ENCODE measurements around the gene PPT2.
"Not testable (repeated sequence)": the region's sequence is repeated elsewhere in the genome, so short reads cannot be mapped to it uniquely, and the experiment has no call there.

PPT2 gene

DNA sequence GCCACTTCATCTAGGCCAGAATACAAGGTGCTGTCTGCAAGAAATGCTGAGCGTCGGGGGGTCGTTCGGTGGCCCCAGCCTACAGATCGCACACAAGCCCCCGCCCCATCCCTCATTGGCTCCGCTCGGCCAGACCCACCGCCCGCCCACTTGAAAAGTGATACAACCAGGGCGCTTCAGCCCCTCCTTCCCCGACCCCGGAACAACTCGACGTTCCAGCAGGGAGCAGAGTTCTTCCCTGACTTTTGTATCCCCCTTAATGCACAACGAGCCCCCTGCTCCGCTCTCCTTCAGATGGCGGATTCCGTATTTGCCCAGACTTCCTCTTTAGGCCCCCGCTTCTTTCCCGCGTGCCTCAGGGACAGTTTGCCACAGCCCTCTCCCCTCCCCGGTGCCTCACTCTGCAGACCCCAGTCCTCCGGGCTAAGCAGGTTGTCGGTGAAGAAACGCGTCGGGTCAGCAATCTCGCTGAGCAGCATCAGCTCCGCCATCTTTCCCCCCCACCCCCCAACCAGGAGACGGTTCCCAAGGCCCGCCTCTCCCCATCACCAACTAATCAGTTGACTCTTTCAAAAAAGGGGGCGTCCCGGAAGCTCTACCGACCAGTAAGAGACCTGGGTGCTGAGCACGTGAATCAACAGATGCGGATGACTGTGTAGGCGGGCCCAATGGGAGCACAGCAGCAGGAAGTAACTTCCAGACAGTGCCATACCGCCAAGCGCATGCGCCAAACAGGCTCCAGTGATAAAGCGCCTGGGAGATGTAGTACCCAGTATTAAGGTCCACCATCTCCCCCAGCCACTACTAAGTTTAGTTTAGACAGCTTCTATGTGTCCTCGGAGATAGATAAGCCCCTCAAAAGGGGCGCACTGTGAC is 26.0 kb upstream of the PPT2 start, which contains the start of gene ATF6B:
ATF6B (minus strand) TSS at position 530 of the 876 bp plus-strand sequence; CDS start at position 491, 39 bp downstream.
- peak; percentile 100 for DNase-seq

DNA sequence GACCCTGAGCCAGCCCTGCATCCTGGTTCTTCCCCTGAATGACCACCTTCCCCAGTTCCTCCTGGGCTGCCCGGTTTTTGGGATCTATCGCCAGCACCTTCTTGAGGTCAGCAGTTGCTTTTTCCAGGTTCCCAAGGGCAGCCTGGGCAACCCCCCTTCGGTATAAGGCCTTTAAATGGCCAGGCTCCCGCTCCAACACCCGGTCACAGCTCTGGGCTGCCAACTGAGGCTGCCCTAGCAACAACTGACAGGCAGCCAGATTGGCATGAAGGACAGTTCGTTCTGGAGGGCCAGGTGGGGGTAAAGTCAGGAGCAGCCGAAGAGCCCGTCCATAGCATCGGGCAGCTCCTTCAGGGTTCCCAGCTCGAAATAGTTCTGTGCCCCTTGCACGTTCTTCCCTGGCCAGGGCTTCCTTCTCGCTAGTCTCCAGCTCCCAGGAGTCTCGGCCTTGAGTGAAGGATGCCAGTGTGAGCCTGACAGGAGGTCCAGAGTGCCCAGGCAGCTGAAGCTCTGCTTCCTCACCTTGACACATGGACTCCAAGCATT is 25.1 kb upstream of the PPT2 start:
- DNase-seq: no peak

DNA sequence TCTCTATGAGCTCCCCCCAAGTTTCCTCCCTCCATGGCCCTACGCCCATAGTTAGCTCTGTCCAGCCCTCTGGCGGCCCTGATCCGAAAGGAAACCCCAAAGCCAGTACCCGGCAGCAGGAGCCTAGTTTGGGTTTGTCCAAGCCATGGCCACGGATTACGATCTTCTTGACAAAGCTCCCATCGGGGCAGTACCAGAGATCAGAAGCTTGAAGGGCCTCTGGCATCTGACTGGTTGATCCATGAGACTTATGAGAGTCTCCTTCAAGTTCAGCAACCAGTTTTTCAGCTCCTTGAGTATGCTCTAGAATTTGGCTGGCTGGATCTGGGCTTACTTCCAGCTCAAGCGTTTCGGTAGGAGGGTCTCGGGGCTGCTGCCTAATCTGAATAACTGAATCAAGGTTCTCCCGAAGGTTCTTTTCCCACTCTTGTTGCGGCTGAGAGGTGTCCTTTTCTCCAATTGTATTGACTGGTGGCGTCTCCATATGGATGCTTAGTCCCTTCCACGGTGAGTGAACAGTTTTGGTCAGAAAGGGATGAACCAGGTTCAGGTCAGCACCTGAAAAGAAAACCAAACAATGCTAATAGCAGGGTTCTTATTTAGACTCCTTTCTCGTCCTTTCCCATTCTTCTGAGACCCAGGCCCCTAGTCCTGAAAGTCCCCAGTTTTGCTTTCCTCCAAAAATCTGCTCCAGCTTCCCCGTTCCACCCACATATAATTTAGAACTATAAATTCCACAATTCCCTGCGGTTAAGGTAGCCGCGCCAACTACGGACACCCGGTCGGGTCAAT is 24.4 kb upstream of the PPT2 start:
- DNase-seq: no peak

DNA sequence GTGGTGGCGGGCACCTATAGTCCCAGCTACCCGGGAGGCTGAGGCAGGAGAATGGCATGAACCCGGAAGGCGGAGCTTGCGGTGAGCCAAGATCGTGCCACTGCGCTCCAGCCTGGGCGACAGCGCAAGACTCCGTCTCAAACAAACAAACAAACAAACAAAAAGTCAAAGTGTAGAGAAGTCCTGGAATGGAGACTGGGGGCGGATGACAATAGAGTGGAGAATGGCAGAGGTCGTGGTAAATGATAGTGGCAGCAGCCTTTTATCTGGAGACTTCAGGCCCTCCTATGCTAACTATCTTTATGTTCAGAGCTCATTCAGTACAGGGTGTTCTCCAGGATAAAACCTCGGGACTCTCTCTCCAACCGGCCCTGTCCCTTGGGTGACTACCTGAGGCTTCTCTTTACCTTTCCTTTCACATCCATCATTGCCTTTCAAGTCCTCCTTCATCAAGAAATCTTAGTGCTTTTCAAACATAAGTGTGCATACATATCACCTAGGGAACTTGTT is 22.4 kb upstream of the PPT2 start:
- DNase-seq: no peak

DNA sequence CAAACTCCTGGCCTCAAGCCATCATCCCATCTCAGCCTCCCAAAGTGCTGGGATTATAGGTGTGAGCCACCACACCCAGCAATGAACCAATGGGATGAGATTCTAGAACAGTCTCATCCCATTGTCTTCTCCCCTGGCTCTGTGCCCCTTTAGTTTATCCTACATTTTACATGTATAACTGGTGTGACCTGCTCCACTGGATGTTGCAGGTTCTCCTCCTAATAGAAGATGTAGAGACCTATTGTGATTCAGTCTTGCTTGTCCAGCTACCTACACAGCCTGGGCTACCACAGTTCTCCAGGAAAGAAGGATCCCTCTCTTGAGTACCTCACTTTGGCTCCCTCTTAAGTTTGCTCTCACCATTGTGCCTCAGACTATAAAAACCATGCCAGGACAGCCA is 21.8 kb upstream of the PPT2 start:
- DNase-seq: no peak

DNA sequence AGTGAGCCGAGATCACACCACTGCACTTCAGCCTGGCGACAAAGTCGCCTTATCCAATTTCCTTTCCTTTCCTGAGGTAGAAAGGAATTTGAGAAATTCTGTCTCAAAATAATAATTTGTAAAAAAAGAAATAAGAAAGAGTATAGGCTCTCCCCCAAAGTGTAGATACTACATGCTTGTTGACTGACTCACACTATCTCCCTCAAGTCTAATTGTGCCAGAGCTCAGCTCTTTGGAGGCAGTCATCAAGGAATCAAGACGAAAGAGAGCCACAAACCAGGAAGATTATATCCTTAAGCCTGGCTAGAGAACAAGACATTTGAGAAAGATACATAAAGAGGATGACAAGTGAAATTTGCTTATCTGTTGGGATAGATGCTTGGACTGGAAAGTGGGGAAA is 20.2 kb upstream of the PPT2 start:
- no peak for DNase-seq

DNA sequence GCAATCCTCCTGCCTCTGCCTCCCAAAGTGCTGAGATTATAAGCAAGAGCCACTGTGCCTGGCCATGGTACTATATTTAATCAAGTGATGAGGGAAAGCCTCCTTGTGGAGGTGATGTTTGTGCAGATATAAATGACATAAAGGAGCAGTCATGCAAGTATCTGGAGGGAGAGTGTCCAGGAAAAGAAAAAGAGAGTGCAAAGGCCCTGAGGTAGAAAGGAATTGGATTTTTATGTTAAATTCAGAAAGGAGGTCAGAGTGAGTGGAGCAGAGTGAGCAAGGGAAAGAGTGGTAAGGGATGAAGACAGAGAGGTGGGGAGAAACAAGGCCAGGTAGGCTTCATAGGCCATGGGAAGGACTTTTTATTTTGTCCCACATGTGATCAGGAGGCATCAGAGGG is 16.5 kb upstream of the PPT2 start:
- no peak for DNase-seq

DNA sequence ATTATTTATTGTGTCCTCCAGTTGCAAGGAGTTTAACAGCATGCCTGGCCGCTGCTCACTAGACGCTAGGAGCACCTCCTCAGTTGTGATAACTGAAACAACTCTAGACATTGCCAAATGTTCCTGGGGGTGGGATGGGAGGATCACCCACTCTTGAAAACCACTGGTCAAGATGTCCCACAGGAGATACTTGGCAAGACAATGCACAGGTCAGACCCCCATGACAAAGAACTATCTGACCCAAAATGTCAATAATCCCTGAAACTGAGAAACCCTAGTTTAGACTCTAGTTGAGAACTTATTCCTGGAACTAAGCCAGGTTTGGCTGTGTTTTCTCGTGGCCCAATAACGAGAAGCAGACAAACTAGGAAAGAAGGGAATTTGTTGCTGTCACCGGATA is 14.4 kb upstream of the PPT2 start:
- DNase-seq: no peak

DNA sequence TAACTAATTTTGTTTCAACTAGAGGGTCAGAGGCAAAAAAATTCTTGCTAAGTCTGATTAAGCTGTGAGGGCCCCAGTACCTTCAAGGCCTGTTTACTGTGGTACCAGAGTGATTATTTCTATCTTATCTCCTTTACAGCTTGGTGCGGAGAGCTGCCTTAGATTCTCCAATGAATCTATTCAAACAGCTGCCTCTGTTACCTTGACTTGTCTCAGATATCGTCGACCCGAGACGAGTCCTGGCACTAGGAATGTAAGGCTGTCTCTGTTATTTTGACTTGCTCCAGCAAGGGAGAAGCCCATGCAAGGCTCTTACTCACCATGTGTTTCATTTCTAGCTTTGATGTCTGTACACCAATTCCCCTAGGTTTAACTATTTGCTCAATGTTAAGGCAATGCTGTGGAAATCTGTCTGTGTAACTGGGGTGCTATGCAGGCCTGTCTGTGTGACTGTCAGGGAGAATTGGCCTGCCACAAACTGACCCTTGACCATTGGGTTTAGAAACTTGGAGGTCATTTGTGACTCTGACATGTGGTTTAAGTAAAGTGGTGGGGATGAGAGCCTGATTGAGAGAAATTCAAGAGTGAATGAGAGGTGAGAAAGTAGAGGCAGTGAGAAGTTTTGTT is 13.4 kb upstream of the PPT2 start:
- no peak for DNase-seq

DNA sequence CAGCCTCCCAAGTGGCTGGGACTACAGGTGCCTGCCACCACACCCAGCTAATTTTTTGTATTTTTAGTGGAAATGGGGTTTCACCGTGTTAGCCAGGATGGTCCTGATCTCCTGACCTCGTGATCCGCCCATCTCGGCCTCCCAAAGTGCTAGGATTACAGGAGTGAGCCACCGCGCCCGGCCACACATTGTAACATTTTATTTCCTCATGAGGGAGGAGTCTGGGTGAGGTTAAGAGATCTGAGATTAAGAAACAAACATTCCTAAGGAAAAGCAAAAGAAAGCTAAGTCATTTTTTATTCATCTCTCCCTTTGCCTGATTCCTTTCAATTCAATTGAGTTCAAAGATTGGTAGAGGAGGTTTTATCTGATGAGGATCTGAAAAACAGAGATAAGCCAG is 9.7 kb upstream of the PPT2 start:
- DNase-seq: not testable (repeated sequence)

DNA sequence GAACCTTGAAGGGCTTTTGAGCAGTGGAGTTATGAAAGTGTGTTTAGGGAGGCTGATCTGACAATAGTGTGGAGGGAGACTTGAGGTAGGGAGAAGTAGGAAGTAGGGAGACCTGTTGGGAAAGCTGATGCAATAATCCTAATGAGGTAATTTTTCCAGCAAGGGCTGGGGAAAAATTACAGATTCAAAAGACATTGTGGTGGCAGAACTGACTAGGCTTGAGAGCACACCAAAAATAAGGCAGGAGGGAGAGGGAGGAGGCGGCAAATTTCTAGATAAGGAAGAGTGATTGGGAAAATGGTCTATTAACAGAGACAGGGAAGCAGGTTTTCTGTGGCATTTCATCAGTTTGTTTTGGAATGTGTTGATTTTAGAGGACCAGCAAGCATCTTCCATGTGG is 7.7 kb upstream of the PPT2 start:
- no peak for DNase-seq

DNA sequence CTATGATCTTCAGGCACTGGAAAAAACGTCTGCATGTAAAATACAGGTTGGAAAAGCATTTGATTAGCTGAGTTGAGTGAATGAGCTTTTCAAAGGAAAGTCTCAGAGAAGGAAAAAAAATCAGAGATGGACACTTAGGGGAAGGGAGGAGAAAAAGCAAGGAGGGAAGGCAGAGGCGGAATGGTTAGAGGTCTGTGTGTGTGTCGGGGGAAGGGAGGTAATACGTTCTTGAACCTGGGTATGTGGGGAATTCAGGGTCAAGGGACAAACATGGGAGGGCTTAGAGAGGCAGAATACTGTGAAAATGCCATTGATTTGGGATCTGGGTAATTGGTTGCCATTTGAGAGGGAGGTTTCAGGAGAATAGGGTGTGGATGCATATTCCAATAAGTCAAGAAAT is 7.3 kb upstream of the PPT2 start:
- DNase-seq: no peak

DNA sequence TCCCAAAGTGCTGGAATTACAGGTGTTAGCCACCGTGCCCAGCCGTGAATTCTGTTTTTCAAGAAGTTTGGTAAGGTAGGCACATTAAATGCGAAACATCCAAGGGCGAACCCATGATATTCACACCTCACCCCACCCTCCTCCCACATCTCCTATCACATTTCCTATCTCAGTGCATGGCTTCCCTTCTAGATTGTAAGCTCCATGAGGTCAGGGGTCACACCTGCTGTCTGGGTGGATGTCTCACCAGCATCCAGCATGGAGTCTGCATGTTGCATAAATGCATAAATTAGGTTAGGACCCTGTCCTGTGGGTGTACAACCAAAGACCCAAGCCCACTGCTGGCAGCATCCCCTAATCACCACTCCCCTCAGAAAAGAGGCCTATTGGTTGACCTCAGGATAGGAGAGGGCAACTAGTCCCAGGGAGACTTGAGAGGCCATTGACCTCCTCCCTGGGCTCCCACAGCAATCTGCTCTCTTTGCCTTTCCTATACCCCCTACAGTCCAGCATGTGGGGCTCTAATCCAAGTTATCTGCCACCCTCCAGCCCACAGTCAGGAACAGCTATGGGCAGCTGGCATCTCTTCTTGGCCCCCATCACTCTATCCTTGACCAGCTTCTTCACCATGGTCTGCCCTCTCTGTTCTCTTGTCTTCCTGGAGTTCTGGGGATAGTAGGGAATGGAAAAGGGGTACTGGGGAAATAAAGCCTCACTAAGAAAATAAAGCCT is 6.4 kb upstream of the PPT2 start:
- no peak for DNase-seq

DNA sequence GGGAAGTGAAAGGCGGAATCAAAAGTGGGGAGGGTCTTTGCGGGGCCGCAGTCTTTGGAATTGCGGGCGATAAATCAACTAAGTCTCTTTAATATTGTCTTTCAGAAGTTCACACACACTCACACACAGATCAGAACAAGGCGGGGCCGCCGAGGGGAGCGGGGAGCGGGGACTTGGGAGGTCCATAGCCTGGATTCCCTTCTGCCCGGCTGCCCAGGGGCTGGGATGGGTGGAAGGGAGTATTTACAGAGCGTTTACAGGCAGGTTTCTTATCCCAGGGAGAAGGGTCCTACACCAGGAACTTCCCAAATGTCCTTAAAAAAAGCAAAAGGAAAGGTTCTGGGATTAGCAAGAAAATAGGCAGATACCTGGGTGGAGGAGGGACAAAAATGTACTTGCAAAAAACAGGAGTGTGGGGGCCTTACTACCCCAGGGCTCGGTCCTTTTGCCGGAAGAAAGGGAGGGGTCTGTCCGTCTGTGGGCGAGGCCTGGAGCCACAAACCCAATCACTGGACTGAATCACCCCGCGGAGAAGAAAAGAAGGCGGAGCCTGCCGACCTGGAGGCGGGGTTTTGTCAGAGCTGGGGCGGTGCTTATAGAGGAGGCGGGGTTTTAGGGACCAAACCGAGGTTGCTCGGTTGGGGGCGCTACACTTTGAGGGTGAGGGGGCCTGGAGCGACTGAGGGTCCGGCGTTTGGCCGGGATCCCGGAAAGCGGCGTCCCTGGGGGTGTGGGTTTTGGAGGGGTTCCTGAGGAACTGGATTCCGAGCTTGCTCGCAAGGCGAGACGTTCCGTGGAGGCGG is 5.5 kb upstream of the PPT2 start:
- no peak for DNase-seq

DNA sequence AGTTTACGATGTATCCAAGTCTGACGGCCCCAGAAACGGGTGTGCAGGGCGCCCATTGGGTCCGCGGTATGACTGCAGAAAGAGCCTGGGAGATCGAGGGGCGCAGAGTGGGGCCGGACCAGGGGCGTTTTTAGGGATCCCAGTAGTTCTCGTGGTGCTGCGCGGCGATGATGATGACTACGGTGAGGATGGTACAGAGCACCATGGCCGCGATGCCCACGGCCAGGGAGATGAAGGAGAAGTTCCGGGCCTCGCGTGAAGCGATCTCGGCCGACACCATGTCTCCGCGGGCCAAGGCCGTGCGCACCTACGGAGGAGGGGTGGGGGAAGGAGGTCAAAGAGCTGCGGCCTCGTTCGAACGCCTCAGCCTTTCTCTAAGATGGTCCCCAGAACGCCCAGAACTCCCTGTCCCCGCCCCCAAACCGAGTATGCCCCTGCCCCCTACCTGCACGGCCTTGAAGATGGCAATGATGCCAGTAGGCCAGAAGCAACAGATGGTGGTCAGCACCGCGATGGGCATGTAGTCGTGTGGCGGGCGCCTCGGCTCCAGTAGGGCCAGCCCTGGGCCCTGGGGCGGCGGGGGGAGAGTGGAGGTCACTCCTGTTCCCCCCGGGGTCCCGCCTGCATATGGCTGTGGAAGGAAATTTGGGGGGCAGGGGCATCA is 4.7 kb upstream of the PPT2 start:
- DNase-seq: no peak

DNA sequence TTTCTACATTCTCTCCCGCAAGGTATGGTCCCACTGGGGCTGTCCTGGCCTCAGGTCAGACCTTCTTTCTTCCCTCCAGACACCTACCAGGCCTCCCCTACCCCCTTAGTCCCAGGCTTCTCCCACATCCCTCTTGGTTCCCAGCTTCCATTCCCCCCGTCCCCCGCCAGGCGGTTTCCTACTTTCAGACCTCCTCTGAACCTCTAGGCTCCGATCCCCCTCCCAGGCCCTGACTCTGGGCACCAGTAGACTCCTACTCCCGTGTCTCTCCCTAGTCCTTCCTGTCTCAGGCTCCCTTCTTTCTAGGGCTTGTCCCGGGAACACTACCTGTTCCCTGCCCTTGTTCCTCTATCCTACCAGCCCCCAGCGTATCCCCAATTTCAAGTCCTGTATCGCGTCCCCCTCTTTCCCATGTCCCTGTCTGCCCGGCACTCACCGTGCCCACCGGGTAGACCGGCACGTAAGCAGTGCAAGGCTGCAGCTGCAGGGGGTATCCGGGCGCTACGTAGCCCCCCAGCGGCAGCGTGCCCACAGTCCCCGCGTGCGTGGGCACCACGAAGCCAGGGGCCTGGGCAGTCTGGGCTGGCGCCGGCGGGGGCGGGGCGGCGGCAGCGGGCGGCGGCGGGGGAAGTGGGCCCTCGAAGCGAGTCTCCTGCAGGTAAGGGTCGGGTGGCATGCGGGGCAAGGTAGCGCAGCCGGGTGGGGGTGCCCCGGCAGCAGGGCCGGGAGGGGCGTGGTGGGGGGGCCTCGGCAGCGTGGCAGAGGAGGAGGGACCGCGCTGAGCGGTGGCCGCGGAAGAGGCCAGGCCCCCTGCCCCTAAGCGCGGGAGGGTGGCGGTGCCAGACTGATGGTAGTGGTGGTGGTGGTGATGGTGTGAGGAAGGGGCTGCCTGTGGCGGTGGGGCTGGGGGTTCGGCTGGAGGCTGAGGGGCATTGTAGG is 3.7 kb upstream of the PPT2 start:
- no peak for DNase-seq

DNA sequence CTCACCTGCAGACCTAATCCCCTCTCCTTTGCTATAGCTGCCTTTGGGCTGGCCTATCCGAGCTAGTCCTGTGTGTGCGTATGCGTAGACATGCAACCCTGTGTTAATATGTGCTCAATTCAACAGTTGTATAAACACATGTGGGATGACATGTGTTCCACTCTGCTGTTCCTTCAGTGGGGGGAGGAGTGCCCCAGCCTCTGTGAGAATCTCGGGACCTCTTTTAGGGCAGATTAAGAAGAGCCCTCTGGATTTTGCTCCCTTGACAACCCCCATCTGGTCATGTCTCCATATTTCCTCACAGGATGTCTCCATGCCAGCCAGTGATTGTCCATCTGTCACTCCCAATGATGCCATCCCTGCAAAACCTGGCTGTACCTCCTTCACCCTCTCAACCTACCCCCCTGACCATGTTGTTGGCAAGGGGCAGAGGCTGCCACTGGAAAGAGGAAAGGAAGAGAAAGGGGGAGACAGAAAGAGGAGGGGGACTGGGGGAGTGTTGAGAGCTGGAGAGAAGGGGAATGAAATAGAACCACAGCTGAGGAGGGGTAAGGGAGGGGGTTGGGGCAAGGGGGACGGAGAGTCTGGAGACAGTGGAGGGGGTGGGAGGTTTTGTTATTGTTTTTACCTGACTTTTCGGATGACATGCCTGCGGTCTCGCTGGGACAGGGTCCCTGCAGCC is 2.6 kb upstream of the PPT2 start:
- no peak for DNase-seq

DNA sequence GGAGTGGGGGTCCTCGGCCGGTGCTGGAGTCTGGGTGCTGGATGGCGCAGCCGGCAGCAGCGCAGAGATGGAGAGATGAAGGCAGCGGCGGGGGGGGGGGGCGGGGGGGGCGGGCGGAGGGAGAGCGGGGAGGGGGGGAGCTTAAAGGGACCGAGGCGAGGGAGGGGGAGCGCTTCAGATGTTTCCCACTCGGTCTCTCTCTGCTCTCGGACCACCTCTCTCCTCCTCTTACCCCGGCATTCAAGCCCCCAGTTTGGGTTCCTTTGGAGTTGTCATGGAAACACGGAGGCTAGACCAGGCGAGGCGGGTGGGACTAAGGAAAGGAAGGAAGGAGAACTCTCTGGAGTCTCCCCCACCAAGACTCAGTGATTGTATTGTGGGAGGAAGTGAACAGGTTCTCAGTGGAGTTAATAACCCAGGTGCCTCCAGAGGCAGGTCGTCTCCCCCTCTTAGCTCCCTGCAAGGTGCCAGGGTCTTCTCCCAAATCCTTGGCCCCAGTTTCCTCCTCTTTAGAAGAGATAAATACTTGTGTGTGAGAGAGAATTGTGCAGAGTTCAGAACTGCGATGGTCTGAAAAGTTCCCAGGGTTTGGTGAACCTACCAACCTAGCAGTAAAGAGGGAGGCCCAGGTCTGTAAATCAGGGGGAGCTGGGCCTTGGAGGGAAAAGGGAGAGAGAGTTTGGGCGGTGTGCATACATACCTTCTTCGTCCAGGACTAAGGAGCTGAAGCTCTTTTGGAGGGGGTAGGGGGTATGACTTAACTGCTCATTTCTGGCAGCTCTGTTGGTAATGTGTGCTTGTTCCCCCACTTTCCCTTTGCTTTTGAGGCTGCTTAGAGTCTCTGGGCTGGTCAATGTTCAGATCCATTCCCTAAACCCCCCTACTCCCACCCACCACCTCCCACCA is 1.8 kb upstream of the PPT2 start, which contains the start of gene PRRT1:
PRRT1 (minus strand) TSS at position 77 of the 906 bp plus-strand sequence. CDS start 112 bp downstream, outside the sequence.
- DNase-seq: no peak
